AG10803 (cell line): ENCODE data around the gene SGIP1.
"Not testable (repeated sequence)": the region's sequence is repeated elsewhere in the genome, so short reads cannot be mapped to it uniquely, and the experiment has no call there.

Experiments used
- DNase-seq: peaks from one replicate; pipeline ENCODE4 v3.0.0; 2010; ENCODE audit warnings: low read depth
- H3K4me3 ChIP-seq: 2 replicates; pipeline ENCODE4 v1.5.1; 2011; ENCODE audit warnings: mild to moderate bottlenecking, low read length, control low read depth
- TF ChIP-seq, protein P1 (sequence below): conservative IDR thresholded peaks from 2 replicates; pipeline ENCODE4 v1.5.1; 2011; ENCODE audit warnings: mild to moderate bottlenecking, low read length, control low read depth, inconsistent platforms

SGIP1 gene

DNA sequence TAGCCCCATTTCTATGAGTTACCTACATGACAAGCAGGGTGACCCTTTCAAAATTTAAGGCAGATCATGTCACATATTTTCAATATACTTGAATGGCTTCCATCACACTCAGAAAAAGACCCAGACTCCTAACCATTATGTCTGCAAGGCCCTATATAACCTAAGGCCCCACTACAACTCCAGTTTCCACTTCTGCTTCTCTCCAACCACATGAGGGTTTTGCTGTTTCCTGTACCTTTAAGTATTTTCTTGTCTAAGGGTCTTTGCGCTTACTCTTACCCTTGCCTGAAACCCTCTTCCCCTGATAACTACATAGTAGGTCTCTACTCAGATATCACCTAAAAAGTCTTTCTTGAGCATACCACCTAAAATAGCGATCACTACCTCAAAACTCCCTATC lies 46.1 kb downstream of the SGIP1 start:
- TF ChIP-seq, protein P1, sequence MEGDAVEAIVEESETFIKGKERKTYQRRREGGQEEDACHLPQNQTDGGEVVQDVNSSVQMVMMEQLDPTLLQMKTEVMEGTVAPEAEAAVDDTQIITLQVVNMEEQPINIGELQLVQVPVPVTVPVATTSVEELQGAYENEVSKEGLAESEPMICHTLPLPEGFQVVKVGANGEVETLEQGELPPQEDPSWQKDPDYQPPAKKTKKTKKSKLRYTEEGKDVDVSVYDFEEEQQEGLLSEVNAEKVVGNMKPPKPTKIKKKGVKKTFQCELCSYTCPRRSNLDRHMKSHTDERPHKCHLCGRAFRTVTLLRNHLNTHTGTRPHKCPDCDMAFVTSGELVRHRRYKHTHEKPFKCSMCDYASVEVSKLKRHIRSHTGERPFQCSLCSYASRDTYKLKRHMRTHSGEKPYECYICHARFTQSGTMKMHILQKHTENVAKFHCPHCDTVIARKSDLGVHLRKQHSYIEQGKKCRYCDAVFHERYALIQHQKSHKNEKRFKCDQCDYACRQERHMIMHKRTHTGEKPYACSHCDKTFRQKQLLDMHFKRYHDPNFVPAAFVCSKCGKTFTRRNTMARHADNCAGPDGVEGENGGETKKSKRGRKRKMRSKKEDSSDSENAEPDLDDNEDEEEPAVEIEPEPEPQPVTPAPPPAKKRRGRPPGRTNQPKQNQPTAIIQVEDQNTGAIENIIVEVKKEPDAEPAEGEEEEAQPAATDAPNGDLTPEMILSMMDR: no peak
- no peak overlapping the region for H3K4me3 ChIP-seq
- no peak for DNase-seq

DNA sequence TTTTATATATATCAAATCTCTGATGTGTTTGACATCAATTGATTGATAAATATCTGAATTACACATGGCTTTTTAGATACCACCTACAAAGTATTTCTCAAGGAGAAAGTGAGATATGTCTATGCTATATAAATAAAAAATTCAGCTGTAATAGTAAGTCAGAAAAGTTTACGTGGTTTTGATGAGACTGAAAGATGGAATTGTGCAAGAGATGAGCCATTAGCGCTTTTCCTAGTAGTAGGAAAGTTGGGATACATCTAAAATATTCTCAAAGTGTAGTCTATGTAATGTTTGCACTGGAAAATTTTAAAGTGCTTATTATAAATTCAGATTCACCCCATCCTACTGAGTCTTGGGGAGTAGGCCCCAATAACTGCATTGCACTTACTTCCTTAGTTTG lies 49.1 kb downstream of the SGIP1 start:
- TF ChIP-seq, protein P1: no peak
- no peak for DNase-seq
- H3K4me3 ChIP-seq: no peak overlapping the region

DNA sequence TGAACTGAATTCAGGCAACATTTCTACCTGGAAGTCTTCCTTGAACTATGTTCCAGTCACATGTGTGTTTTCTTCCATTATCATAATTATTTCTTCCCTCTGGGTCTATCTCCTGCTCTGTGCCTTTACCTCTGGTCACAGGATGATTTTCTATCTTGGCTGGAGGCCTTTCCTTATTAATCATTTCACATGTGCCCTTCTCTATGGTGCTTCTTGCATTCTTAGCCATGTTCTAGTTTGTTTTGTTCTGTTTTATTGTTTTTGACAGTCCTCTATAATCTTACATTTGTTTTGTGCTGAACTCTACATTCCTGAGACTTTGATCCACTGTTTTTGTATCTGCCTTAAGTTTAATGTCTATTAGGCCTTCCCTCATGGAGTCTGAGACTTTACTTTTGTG lies 51.0 kb downstream of the SGIP1 start:
- H3K4me3 ChIP-seq: no peak overlapping the region
- DNase-seq: no peak
- TF ChIP-seq, protein P1: no peak

DNA sequence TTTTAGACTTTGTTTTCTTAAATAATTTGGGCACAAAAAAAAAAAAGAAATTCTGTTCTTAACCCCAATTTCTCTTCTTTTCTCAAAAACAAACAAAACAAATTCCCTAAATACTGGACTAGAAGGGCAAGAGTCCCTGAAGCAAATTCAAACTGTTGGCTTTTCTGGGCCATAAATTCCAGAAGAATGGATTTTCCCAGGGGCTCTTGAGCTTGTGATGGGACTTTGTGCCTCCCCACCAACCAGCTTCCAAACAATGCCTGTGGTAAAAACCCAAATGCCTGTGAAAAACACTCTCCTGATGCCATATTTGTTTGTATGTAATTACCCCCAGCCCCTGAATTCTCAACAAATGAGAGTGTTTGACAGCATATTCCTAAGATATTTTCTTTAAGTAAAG lies 55.4 kb downstream of the SGIP1 start:
- TF ChIP-seq, protein P1: no peak
- DNase-seq: no peak
- H3K4me3 ChIP-seq: no peak overlapping the region

DNA sequence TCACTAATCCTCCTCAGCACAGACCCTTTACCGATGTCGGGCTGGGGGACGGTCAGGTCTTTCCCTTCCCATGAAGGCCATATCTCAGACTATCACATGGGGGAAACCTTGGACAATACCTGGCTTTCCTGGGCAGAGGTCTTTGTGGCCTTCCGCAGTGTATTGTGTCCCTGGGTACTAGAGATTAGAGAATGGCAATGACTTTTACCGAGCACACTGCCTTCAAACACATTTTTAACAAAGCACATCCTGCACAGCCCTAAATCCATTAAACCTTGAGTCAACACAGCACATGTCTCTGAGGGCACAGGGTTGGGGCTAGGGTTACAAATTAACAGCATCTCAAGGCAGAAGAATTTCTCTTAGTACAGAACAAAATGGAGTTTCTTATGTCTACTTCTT lies 58.2 kb downstream of the SGIP1 start:
- not testable (repeated sequence) for DNase-seq, H3K4me3 ChIP-seq

DNA sequence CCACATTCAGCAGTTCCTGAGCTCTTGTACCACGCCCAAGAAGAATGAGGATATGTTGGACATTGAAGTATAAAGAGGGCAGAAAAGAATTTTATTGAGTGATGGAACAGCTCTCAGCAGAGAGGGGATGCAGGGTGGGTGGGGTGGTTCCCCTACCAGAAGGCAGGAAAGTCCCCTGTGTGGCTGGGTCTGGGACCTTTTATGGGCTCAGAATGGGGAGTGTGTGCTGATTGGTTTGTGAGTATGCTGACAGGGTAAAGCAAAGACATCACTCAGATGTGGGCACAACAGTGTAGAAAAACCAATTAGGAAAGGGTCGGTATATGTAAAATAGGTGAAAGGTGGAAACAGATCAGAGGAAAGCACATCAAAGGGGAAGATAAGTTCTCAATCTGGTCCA lies 62.2 kb downstream of the SGIP1 start:
- no peak for DNase-seq
- no peak overlapping the region for H3K4me3 ChIP-seq
- TF ChIP-seq, protein P1: no peak

DNA sequence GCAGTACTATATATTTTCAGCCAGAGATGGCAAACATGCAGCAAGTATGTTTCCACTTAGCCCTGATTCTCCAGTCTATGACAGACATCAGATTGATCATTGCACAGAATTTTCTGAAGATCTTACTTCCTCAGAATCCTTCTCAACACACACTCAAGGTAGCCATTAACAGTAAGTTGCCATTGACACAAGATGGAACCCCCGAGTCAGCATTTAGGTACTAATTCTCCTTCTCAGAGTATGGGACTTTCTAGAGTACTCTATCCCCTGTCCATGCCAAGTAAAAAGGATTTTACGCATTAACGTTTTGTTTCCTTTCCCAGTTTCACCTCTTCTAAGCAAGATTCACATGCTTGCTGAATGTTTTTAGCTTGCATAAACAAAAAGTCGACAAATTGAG lies 63.5 kb downstream of the SGIP1 start:
- no peak for DNase-seq

More for the DNA sequence above, 63.5 kb downstream of the SGIP1 start:
- TF ChIP-seq, protein P1: no peak
- no peak overlapping the region for H3K4me3 ChIP-seq
